Measurements from ENCODE around the gene JOSD2.

The JOSD2 gene

GRCh38 chr19:50512999-50513745 lies 2.2 kb upstream of the JOSD2 start:
- no peak for DNase-seq

- DNase-seq, result no peak
Measured at GRCh38 chr19:50512112-50512998, 1.4 kb upstream of the JOSD2 start.

- peak; percentile 74 for DNase-seq
Measured at GRCh38 chr19:50510700-50511068, 307 bp downstream of the JOSD2 start.

- no peak for DNase-seq
Measured at GRCh38 chr19:50510121-50510670, 795 bp downstream of the JOSD2 start.

- no peak for DNase-seq
Measured at GRCh38 chr19:50509366-50509765, 1.6 kb downstream of the JOSD2 start.

GRCh38 chr19:50508843-50509190 lies 2.2 kb downstream of the JOSD2 start:
- no peak for DNase-seq

- no peak for DNase-seq
Measured at GRCh38 chr19:50507376-50507775, 3.6 kb downstream of the JOSD2 start.

GRCh38 chr19:50506700-50507099 lies 4.3 kb downstream of the JOSD2 start:
- no peak for DNase-seq

GRCh38 chr19:50505856-50506611 lies 5.0 kb downstream of the JOSD2 start:
- DNase-seq, result no peak

GRCh38 chr19:50501568-50502475 lies 9.2 kb downstream of the JOSD2 start:
- DNase-seq, result no peak

- no peak for DNase-seq
Measured at GRCh38 chr19:50501186-50501567, 9.8 kb downstream of the JOSD2 start.

GRCh38 chr19:50500753-50501151 lies 10.2 kb downstream of the JOSD2 start:
- DNase-seq, result no peak

- DNase-seq, result no peak
Measured at GRCh38 chr19:50500060-50500752, 10.8 kb downstream of the JOSD2 start.

GRCh38 chr19:50498219-50499056 lies 12.6 kb downstream of the JOSD2 start:
- DNase-seq, result no peak

- no peak for DNase-seq
Measured at GRCh38 chr19:50497022-50497405, 14.0 kb downstream of the JOSD2 start.

GRCh38 chr19:50496189-50497021 lies 14.6 kb downstream of the JOSD2 start:
- DNase-seq, result no peak

- DNase-seq, result no peak
Measured at GRCh38 chr19:50495020-50495531, 15.9 kb downstream of the JOSD2 start.

GRCh38 chr19:50494186-50495019 lies 16.6 kb downstream of the JOSD2 start:
- DNase-seq, result no peak

Data from NCI-H446 treated with DMSO at 0.1 percent for 48 hours (cell line).